ENCODE results near the gene ARSI.

The ARSI gene

GRCh38 chr5:150302301-150303069 is at the start of gene ARSI:
TSS of gene ARSI (minus strand) at chr5:150302905. CDS start at chr5:150302373, 532 bp downstream.
- peaks cover 44% of the 10 kb centered on the region for H3K4me1 ChIP-seq
- no peaks in the 10 kb centered on the region for H3K9me3 ChIP-seq
- peak; percentile 23 to 81 for DNase-seq (ENCODE audit: low spot score in 2 of 2)
- no peaks in the 10 kb centered on the region for H3K36me3 ChIP-seq (replicated peaks)
- no peak within 1 kb of the TSS for H3K4me3 ChIP-seq
- in situ Hi-C loops (cut with MboI; ENCODE audit: low sequenced_read_pairs): no loop called here
- H3K27me3 ChIP-seq (ENCODE audit: low read depth): no peaks in the 10 kb centered on the region

- H3K9me3 ChIP-seq: no peaks in the 10 kb centered on the region
- no peaks in the 10 kb centered on the region for H3K36me3 ChIP-seq (replicated peaks)
- H3K4me1 ChIP-seq: peaks cover 21% of the 10 kb centered on the region
- in situ Hi-C loops (cut with MboI; ENCODE audit: low sequenced_read_pairs): no loop called here
- no peak overlapping the region for H3K4me3 ChIP-seq
- peak; percentile 34 to 77 for DNase-seq (ENCODE audit: low spot score in 2 of 2)
- no peaks in the 10 kb centered on the region for H3K27me3 ChIP-seq (ENCODE audit: low read depth)
Measured at GRCh38 chr5:150350524-150351344, 48.0 kb upstream of the ARSI start.

- Histone ChIP-seq H3K36me3 (replicated peaks) (no peaks in the 10 kb centered on the region), H3K4me1 (peaks cover 21% of the 10 kb centered on the region), H3K4me3 (no peak overlapping the region), H3K9me3 (no peaks in the 10 kb centered on the region), H3K27me3 (ENCODE audit: low read depth) (no peaks in the 10 kb centered on the region)
- in situ Hi-C loops (cut with MboI; ENCODE audit: low sequenced_read_pairs): no loop called here
- no peak for DNase-seq (ENCODE audit: low spot score in 2 of 2)
Measured at GRCh38 chr5:150349681-150350275, 47.1 kb upstream of the ARSI start.

- Histone ChIP-seq H3K4me3 (no peak overlapping the region), H3K27me3 (ENCODE audit: low read depth) (no peaks in the 10 kb centered on the region), H3K36me3 (replicated peaks) (no peaks in the 10 kb centered on the region), H3K4me1 (peaks cover 13% of the 10 kb centered on the region), H3K9me3 (no peaks in the 10 kb centered on the region)
- in situ Hi-C loops (cut with MboI; ENCODE audit: low sequenced_read_pairs): no loop called here
- DNase-seq (ENCODE audit: low spot score in 2 of 2): peak; percentile 63 to 78
Measured at GRCh38 chr5:150347451-150347850, 44.7 kb upstream of the ARSI start.

GRCh38 chr5:150347003-150347402 is 44.3 kb upstream of the ARSI start:
- Histone ChIP-seq H3K4me1 (peaks cover 13% of the 10 kb centered on the region), H3K9me3 (no peaks in the 10 kb centered on the region), H3K27me3 (ENCODE audit: low read depth) (no peaks in the 10 kb centered on the region), H3K4me3 (no peak overlapping the region), H3K36me3 (replicated peaks) (no peaks in the 10 kb centered on the region)
- no peak for DNase-seq (ENCODE audit: low spot score in 2 of 2)
- in situ Hi-C loops (cut with MboI; ENCODE audit: low sequenced_read_pairs): no loop called here

- no peaks in the 10 kb centered on the region for H3K36me3 ChIP-seq (replicated peaks)
- no peak overlapping the region for H3K4me3 ChIP-seq
- in situ Hi-C loops (cut with MboI; ENCODE audit: low sequenced_read_pairs): no loop called here
- no peak for DNase-seq (ENCODE audit: low spot score in 2 of 2)
- H3K27me3 ChIP-seq (ENCODE audit: low read depth): no peaks in the 10 kb centered on the region
- peaks cover 13% of the 10 kb centered on the region for H3K4me1 ChIP-seq
- H3K9me3 ChIP-seq: no peaks in the 10 kb centered on the region
Measured at GRCh38 chr5:150346592-150346991, 43.9 kb upstream of the ARSI start.

- no peaks in the 10 kb centered on the region for H3K27me3 ChIP-seq (ENCODE audit: low read depth)
Measured at GRCh38 chr5:150345716-150346115, 43.0 kb upstream of the ARSI start.

GRCh38 chr5:150343994-150344631 is 41.4 kb upstream of the ARSI start:
- H3K4me3 ChIP-seq: no peak overlapping the region
- no peaks in the 10 kb centered on the region for H3K36me3 ChIP-seq (replicated peaks)
- peaks cover 13% of the 10 kb centered on the region for H3K4me1 ChIP-seq
- no peak for DNase-seq (ENCODE audit: low spot score in 2 of 2)
- H3K27me3 ChIP-seq (ENCODE audit: low read depth): no peaks in the 10 kb centered on the region
- no peaks in the 10 kb centered on the region for H3K9me3 ChIP-seq
- in situ Hi-C loops (cut with MboI; ENCODE audit: low sequenced_read_pairs): no loop called here

More at GRCh38 chr5:150345716-150346115, 43.0 kb upstream of the ARSI start:
- Histone ChIP-seq H3K4me1 (peaks cover 13% of the 10 kb centered on the region), H3K36me3 (replicated peaks) (no peaks in the 10 kb centered on the region), H3K4me3 (no peak overlapping the region), H3K9me3 (no peaks in the 10 kb centered on the region)
- DNase-seq (ENCODE audit: low spot score in 2 of 2): peak; percentile 37 to 39
- in situ Hi-C loops (cut with MboI; ENCODE audit: low sequenced_read_pairs): no loop called here

GRCh38 chr5:150342583-150342982 is 39.9 kb upstream of the ARSI start:
- in situ Hi-C loops (cut with MboI; ENCODE audit: low sequenced_read_pairs): no loop called here
- H3K4me3 ChIP-seq: no peak overlapping the region
- no peak for DNase-seq (ENCODE audit: low spot score in 2 of 2)
- H3K36me3 ChIP-seq (replicated peaks): no peaks in the 10 kb centered on the region
- H3K9me3 ChIP-seq: no peaks in the 10 kb centered on the region
- no peaks in the 10 kb centered on the region for H3K27me3 ChIP-seq (ENCODE audit: low read depth)
- H3K4me1 ChIP-seq: peaks cover 8% of the 10 kb centered on the region

- DNase-seq (ENCODE audit: low spot score in 2 of 2): no peak
- in situ Hi-C loops (cut with MboI; ENCODE audit: low sequenced_read_pairs): no loop called here
Measured at GRCh38 chr5:150341989-150342388, 39.3 kb upstream of the ARSI start.

GRCh38 chr5:150341331-150341730 is 38.6 kb upstream of the ARSI start:
- no peaks in the 10 kb centered on the region for H3K9me3 ChIP-seq
- no peak overlapping the region for H3K4me3 ChIP-seq
- no peaks in the 10 kb centered on the region for H3K27me3 ChIP-seq (ENCODE audit: low read depth)
- no peaks in the 10 kb centered on the region; the same call in 1 of the 2 replicates for H3K4me1 ChIP-seq
- DNase-seq (ENCODE audit: low spot score in 2 of 2): no peak
- no peaks in the 10 kb centered on the region for H3K36me3 ChIP-seq (replicated peaks)
- in situ Hi-C loops (cut with MboI; ENCODE audit: low sequenced_read_pairs): no loop called here

More at GRCh38 chr5:150341989-150342388, 39.3 kb upstream of the ARSI start:
- H3K4me3 ChIP-seq: no peak overlapping the region
- no peaks in the 10 kb centered on the region for H3K27me3 ChIP-seq (ENCODE audit: low read depth)
- H3K4me1 ChIP-seq: peaks cover 5% of the 10 kb centered on the region
- H3K9me3 ChIP-seq: no peaks in the 10 kb centered on the region
- H3K36me3 ChIP-seq (replicated peaks): no peaks in the 10 kb centered on the region

GRCh38 chr5:150340614-150341255 is 38.0 kb upstream of the ARSI start:
- in situ Hi-C loops (cut with MboI; ENCODE audit: low sequenced_read_pairs): no loop called here
- no peak for DNase-seq (ENCODE audit: low spot score in 2 of 2)

GRCh38 chr5:150339841-150340240 is 37.1 kb upstream of the ARSI start:
- in situ Hi-C loops (cut with MboI; ENCODE audit: low sequenced_read_pairs): no loop called here
- Histone ChIP-seq H3K4me1 (no peaks in the 10 kb centered on the region; the same call in 1 of the 2 replicates), H3K4me3 (no peak overlapping the region), H3K36me3 (replicated peaks) (no peaks in the 10 kb centered on the region), H3K9me3 (no peaks in the 10 kb centered on the region), H3K27me3 (ENCODE audit: low read depth) (no peaks in the 10 kb centered on the region)
- DNase-seq (ENCODE audit: low spot score in 2 of 2): no peak

More at GRCh38 chr5:150340614-150341255, 38.0 kb upstream of the ARSI start:
- Histone ChIP-seq H3K9me3 (no peaks in the 10 kb centered on the region), H3K36me3 (replicated peaks) (no peaks in the 10 kb centered on the region), H3K4me1 (no peaks in the 10 kb centered on the region; the same call in 1 of the 2 replicates), H3K4me3 (no peak overlapping the region), H3K27me3 (ENCODE audit: low read depth) (no peaks in the 10 kb centered on the region)

All from HAP-1 (cell line).